ENCODE data around the gene INTS2.

INTS2 gene

DNA sequence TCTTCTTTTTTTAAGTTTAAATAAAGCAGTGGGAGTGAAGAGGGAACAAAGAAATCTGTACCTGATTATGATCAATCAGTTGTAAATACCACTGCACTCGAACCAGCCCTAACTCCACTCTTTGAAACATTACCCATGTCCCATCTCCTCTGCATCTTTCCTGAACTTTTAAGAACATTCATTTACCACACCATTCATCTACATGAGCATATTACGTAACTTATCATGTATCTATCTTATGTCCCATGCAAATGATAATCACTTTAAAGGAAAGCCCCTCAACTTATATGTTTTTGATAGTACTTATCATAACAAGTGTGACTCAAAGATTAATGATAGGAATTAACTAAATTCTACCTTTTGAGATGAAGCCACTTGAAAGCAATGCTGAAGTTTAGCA is 53.7 kb downstream of the INTS2 start:
- DNase-seq (no peak), ATAC-seq (ENCODE audit: insufficient read depth, low read depth) (no peak)
- peaks cover 57% of the 10 kb centered on the region for H3K36me3 ChIP-seq (ENCODE audit: insufficient read depth, low read length)
- TF ChIP-seq, protein P1, sequence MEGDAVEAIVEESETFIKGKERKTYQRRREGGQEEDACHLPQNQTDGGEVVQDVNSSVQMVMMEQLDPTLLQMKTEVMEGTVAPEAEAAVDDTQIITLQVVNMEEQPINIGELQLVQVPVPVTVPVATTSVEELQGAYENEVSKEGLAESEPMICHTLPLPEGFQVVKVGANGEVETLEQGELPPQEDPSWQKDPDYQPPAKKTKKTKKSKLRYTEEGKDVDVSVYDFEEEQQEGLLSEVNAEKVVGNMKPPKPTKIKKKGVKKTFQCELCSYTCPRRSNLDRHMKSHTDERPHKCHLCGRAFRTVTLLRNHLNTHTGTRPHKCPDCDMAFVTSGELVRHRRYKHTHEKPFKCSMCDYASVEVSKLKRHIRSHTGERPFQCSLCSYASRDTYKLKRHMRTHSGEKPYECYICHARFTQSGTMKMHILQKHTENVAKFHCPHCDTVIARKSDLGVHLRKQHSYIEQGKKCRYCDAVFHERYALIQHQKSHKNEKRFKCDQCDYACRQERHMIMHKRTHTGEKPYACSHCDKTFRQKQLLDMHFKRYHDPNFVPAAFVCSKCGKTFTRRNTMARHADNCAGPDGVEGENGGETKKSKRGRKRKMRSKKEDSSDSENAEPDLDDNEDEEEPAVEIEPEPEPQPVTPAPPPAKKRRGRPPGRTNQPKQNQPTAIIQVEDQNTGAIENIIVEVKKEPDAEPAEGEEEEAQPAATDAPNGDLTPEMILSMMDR (IDR thresholded peaks at IDR 0.05; ENCODE audit: borderline replicate concordance, extremely low read depth, low read length, poor library complexity, severe bottlenecking): no peak
- no peak for TF ChIP-seq EZH2 (IDR thresholded peaks at IDR 0.05; ENCODE audit: borderline replicate concordance, low read depth, low read length, severe bottlenecking)
- H3K4me1 ChIP-seq (ENCODE audit: insufficient read depth, low read length): no peaks in the 10 kb centered on the region
- H3K9me3 ChIP-seq (ENCODE audit: insufficient read depth, low read length, severe bottlenecking): no peaks in the 10 kb centered on the region
- no peak overlapping the region for H3K4me3 ChIP-seq (ENCODE audit: low read depth in 1 of 2, low read length in 2 of 2)
- no peak overlapping the region for H2AFZ ChIP-seq (ENCODE audit: low read depth, low read length)
- no peaks in the 10 kb centered on the region for H4K20me1 ChIP-seq (ENCODE audit: insufficient read depth, low read length)
- no peak overlapping the region for H3K4me2 ChIP-seq (ENCODE audit: insufficient read depth, low read length)
- H3K27ac ChIP-seq (ENCODE audit: low read length): no peak overlapping the region
- H3K79me2 ChIP-seq (ENCODE audit: insufficient read depth, low read length): no peaks in the 10 kb centered on the region
- no peak overlapping the region for H3K9ac ChIP-seq (ENCODE audit: low read depth, low read length)
- H3K27me3 ChIP-seq (ENCODE audit: insufficient read depth, low read length, poor library complexity): no peaks in the 10 kb centered on the region

DNA sequence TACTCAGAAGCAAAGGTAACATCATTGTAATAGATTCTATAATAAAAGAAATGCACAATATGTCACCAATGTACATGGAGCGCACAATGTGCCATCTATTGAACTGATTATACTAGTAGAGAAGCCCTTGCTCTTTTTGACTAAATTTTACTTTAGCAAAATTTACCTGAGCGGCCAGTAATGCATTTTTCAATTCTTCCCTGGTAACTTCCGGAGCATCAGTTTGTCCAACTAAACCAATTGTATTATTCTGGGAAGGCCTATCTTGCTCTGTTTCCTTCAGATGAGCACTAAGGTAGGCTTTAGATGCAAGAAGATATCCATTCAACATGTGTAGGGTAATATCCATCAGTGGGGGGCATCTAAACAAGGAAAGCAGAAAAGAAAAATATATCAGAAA is 55.7 kb downstream of the INTS2 start:
- TF ChIP-seq, protein P1 (IDR thresholded peaks at IDR 0.05; ENCODE audit: borderline replicate concordance, extremely low read depth, low read length, poor library complexity, severe bottlenecking): no peak
- no peak for TF ChIP-seq EZH2 (IDR thresholded peaks at IDR 0.05; ENCODE audit: borderline replicate concordance, low read depth, low read length, severe bottlenecking)
- Histone ChIP-seq H2AFZ (ENCODE audit: low read depth, low read length) (no peak overlapping the region), H3K9me3 (ENCODE audit: insufficient read depth, low read length, severe bottlenecking) (no peaks in the 10 kb centered on the region), H3K27ac (ENCODE audit: low read length) (no peak overlapping the region), H3K79me2 (ENCODE audit: insufficient read depth, low read length) (no peaks in the 10 kb centered on the region), H3K4me3 (ENCODE audit: low read depth in 1 of 2, low read length in 2 of 2) (no peak overlapping the region), H3K9ac (ENCODE audit: low read depth, low read length) (no peak overlapping the region), H3K27me3 (ENCODE audit: insufficient read depth, low read length, poor library complexity) (no peaks in the 10 kb centered on the region), H3K4me1 (ENCODE audit: insufficient read depth, low read length) (no peaks in the 10 kb centered on the region), H3K4me2 (ENCODE audit: insufficient read depth, low read length) (no peak overlapping the region), H3K36me3 (ENCODE audit: insufficient read depth, low read length) (peaks cover 62% of the 10 kb centered on the region; the same call in 1 of the 2 replicates), H4K20me1 (ENCODE audit: insufficient read depth, low read length) (no peaks in the 10 kb centered on the region)
- no peak for ATAC-seq (ENCODE audit: insufficient read depth, low read depth)
- DNase-seq: no peak

DNA sequence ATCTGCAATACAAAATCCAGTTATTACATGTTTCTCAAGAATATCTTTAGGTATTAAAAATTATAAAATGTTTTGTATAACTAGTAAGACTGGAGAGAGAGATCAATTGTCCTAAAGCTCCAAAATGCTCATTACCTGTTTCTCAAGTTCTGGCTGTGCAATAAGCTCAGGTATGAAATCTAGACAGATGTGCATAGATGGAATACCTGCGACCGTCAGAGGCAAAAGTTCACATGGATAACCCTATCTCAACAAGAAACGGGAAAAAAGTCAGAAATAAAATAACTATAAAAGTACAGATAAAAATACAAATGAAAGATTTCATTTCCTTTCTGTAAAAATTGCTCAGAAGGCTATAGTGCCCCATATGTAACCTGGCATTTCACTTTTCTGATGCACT is 58.6 kb downstream of the INTS2 start:
- Histone ChIP-seq H3K27me3 (ENCODE audit: insufficient read depth, low read length, poor library complexity) (no peaks in the 10 kb centered on the region), H3K4me1 (ENCODE audit: insufficient read depth, low read length) (peaks cover 5% of the 10 kb centered on the region), H3K79me2 (ENCODE audit: insufficient read depth, low read length) (no peaks in the 10 kb centered on the region), H3K4me2 (ENCODE audit: insufficient read depth, low read length) (no peak overlapping the region), H3K36me3 (ENCODE audit: insufficient read depth, low read length) (peaks cover 52% of the 10 kb centered on the region; the same call in 1 of the 2 replicates), H3K4me3 (ENCODE audit: low read depth in 1 of 2, low read length in 2 of 2) (no peak overlapping the region), H3K27ac (ENCODE audit: low read length) (no peak overlapping the region), H2AFZ (ENCODE audit: low read depth, low read length) (no peak overlapping the region), H3K9ac (ENCODE audit: low read depth, low read length) (no peak overlapping the region), H4K20me1 (ENCODE audit: insufficient read depth, low read length) (no peaks in the 10 kb centered on the region), H3K9me3 (ENCODE audit: insufficient read depth, low read length, severe bottlenecking) (no peaks in the 10 kb centered on the region)
- no peak for TF ChIP-seq EZH2 (IDR thresholded peaks at IDR 0.05; ENCODE audit: borderline replicate concordance, low read depth, low read length, severe bottlenecking)
- TF ChIP-seq, protein P1 (IDR thresholded peaks at IDR 0.05; ENCODE audit: borderline replicate concordance, extremely low read depth, low read length, poor library complexity, severe bottlenecking): no peak
- DNase-seq: no peak
- ATAC-seq (ENCODE audit: insufficient read depth, low read depth): no peak

DNA sequence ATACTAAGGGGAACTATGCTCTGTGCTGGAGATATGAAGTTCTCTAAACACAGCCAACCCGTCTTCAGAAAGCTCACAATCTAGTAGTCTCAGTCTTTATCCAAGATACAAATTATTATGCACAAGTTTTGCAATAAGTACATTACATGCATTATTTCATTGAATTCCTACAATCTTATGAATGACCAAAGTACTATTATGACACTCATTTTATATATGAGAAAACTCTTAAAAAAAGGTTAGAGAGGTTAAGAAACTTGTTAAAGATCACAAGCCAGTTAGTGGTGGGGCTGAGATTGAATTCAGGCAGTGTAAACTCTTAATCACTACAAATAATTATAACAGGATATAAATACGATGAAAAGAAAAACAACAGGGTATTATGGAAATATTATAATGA is 59.7 kb downstream of the INTS2 start:
- DNase-seq (no peak), ATAC-seq (ENCODE audit: insufficient read depth, low read depth) (no peak)
- Histone ChIP-seq H3K36me3 (ENCODE audit: insufficient read depth, low read length) (peaks cover 49% of the 10 kb centered on the region; the same call in 1 of the 2 replicates), H3K4me1 (ENCODE audit: insufficient read depth, low read length) (peaks cover 9% of the 10 kb centered on the region), H3K4me2 (ENCODE audit: insufficient read depth, low read length) (no peak overlapping the region), H3K27me3 (ENCODE audit: insufficient read depth, low read length, poor library complexity) (no peaks in the 10 kb centered on the region), H2AFZ (ENCODE audit: low read depth, low read length) (no peak overlapping the region), H3K79me2 (ENCODE audit: insufficient read depth, low read length) (peaks cover 2% of the 10 kb centered on the region), H3K4me3 (ENCODE audit: low read depth in 1 of 2, low read length in 2 of 2) (no peak overlapping the region), H4K20me1 (ENCODE audit: insufficient read depth, low read length) (no peaks in the 10 kb centered on the region), H3K9ac (ENCODE audit: low read depth, low read length) (no peak overlapping the region), H3K27ac (ENCODE audit: low read length) (no peak overlapping the region), H3K9me3 (ENCODE audit: insufficient read depth, low read length, severe bottlenecking) (no peaks in the 10 kb centered on the region)
- TF ChIP-seq, protein P1 (IDR thresholded peaks at IDR 0.05; ENCODE audit: borderline replicate concordance, extremely low read depth, low read length, poor library complexity, severe bottlenecking): no peak
- no peak for TF ChIP-seq EZH2 (IDR thresholded peaks at IDR 0.05; ENCODE audit: borderline replicate concordance, low read depth, low read length, severe bottlenecking)
